Activated naive CD8-positive, alpha-beta T cell treated with anti-CD3 and anti-CD28 coated beads, Interleukin-2, amount 10 ng/mL, durations not matched to agents 7 days and 5 days (primary cell): ENCODE results near the gene PARVB. TPM values are rescaled to one million over a fixed set of nuclear protein-coding genes. Genes with fewer than 3 reads are reported as not detected.
"Not testable (repeated sequence)": the region's sequence is repeated elsewhere in the genome, so short reads cannot be mapped to it uniquely, and the experiment has no call there.

ENCODE experiments used
- ATAC-seq: fragments of 150-1000 bp; cut with Tn5 transposase; one replicate; pipeline ENCODE4 v1.10.0; 2021; ENCODE audit warnings: low read depth, moderate library complexity
- POLR2A ChIA-PET: fragments of 350-600 bp; sonication (Branson Sonifier 250); formaldehyde crosslinking; loops from one replicate; lab custom pipeline; 2021; ENCODE audit warnings: antibody characterized with exemption; lab: Charles Lee
- DNase-seq: peaks from one replicate; pipeline ENCODE4 v3.0.0; 2021
- H3K27ac Mint-ChIP-seq: one replicate; pipeline ENCODE4 v1.8.0; 2022; ENCODE audit warnings: mild to moderate bottlenecking, mixed read lengths
- H3K27me3 Mint-ChIP-seq: one replicate; pipeline ENCODE4 v1.8.0; 2022; ENCODE audit warnings: mild to moderate bottlenecking, moderate library complexity, mixed read lengths
- H3K36me3 Mint-ChIP-seq: one replicate; pipeline ENCODE4 v1.8.0; 2021; ENCODE audit warnings: mild to moderate bottlenecking, mixed read lengths
- H3K4me1 Mint-ChIP-seq: one replicate; pipeline ENCODE4 v1.8.0; 2021; ENCODE audit warnings: mixed read lengths
- H3K4me3 Mint-ChIP-seq: one replicate; pipeline ENCODE4 v1.8.0; 2022; ENCODE audit warnings: mild to moderate bottlenecking, moderate library complexity, mixed read lengths
- H3K9me3 Mint-ChIP-seq: one replicate; pipeline ENCODE4 v1.8.0; 2021; ENCODE audit warnings: mixed read lengths
- total RNA-seq, 2 experiments: library from RNA; stranded (reverse); gene quantifications; one replicate each; pipeline ENCODE4 v1.2.3, GENCODE V29; 2021

The PARVB gene
- total RNA-seq, 2 experiments from 2014 or later, result 39.6 to 40.7 TPM

- Mint-ChIP-seq H3K4me3 (no peak overlapping the region), H3K27ac (no peak overlapping the region), H3K27me3 (no peaks in the 10 kb centered on the region), H3K36me3 (peaks cover 12% of the 10 kb centered on the region), H3K9me3 (no peaks in the 10 kb centered on the region), H3K4me1 (no peaks in the 10 kb centered on the region)
- ATAC-seq (no peak), DNase-seq (no peak)
- POLR2A ChIA-PET, result no interaction called here
Measured at GRCh38 chr22:44002997-44003396, 21.1 kb upstream of the PARVB start.

- DNase-seq (no peak), ATAC-seq (no peak)
- no peaks in the 10 kb centered on the region for H3K27me3 Mint-ChIP-seq
- no peak overlapping the region for H3K27ac Mint-ChIP-seq
- H3K9me3 Mint-ChIP-seq, result no peaks in the 10 kb centered on the region
- peaks cover 6% of the 10 kb centered on the region for H3K36me3 Mint-ChIP-seq
- no peak overlapping the region for H3K4me3 Mint-ChIP-seq
- H3K4me1 Mint-ChIP-seq, result no peaks in the 10 kb centered on the region
- POLR2A ChIA-PET, result no interaction called here
Measured at GRCh38 chr22:44003405-44004103, 20.5 kb upstream of the PARVB start.

GRCh38 chr22:44004104-44004460, 20.0 kb upstream of the PARVB start:
- Mint-ChIP-seq H3K27me3 (no peaks in the 10 kb centered on the region), H3K36me3 (peaks cover 1% of the 10 kb centered on the region), H3K27ac (no peak overlapping the region), H3K9me3 (no peaks in the 10 kb centered on the region), H3K4me1 (no peaks in the 10 kb centered on the region), H3K4me3 (no peak overlapping the region)
- DNase-seq, result no peak
- POLR2A ChIA-PET, result no interaction called here
- no peak for ATAC-seq

- Mint-ChIP-seq H3K36me3 (no peaks in the 10 kb centered on the region), H3K4me3 (no peak overlapping the region), H3K27ac (no peak overlapping the region), H3K4me1 (no peaks in the 10 kb centered on the region), H3K27me3 (no peaks in the 10 kb centered on the region), H3K9me3 (no peaks in the 10 kb centered on the region)
- ATAC-seq (no peak), DNase-seq (no peak)
- POLR2A ChIA-PET, result interaction anchor here (0.7 kb wide), 1 partner anchor 152 kb away, joined by 4 read pairs; no protein-coding TSS in a partner anchor
Measured at GRCh38 chr22:44005524-44005923, 18.6 kb upstream of the PARVB start.

GRCh38 chr22:44012162-44012561, 11.9 kb upstream of the PARVB start:
- POLR2A ChIA-PET, result no interaction called here
- DNase-seq (no peak), ATAC-seq (no peak)
- no peak overlapping the region for H3K27ac Mint-ChIP-seq
- no peaks in the 10 kb centered on the region for H3K4me1 Mint-ChIP-seq
- H3K4me3 Mint-ChIP-seq, result no peak overlapping the region
- no peaks in the 10 kb centered on the region for H3K27me3 Mint-ChIP-seq
- H3K9me3 Mint-ChIP-seq, result no peaks in the 10 kb centered on the region
- no peaks in the 10 kb centered on the region for H3K36me3 Mint-ChIP-seq

GRCh38 chr22:44012591-44012990, 11.5 kb upstream of the PARVB start:
- DNase-seq (no peak), ATAC-seq (no peak)
- Mint-ChIP-seq H3K4me3 (no peak overlapping the region), H3K4me1 (no peaks in the 10 kb centered on the region), H3K27me3 (no peaks in the 10 kb centered on the region), H3K36me3 (no peaks in the 10 kb centered on the region), H3K27ac (no peak overlapping the region), H3K9me3 (no peaks in the 10 kb centered on the region)
- POLR2A ChIA-PET, result no interaction called here

GRCh38 chr22:44014241-44014640, 9.9 kb upstream of the PARVB start:
- Mint-ChIP-seq H3K9me3 (no peaks in the 10 kb centered on the region), H3K4me1 (peaks cover 2% of the 10 kb centered on the region), H3K4me3 (no peak overlapping the region), H3K27ac (no peak overlapping the region), H3K36me3 (no peaks in the 10 kb centered on the region), H3K27me3 (no peaks in the 10 kb centered on the region)
- ATAC-seq, result no peak
- no peak for DNase-seq
- POLR2A ChIA-PET, result interaction anchor here (1.3 kb wide), 1 partner anchor 13 kb away, joined by 3 read pairs; no protein-coding TSS in a partner anchor

GRCh38 chr22:44016586-44016985, 7.5 kb upstream of the PARVB start:
- H3K4me3 Mint-ChIP-seq, DNase-seq, H3K36me3 Mint-ChIP-seq, H3K27ac Mint-ChIP-seq, H3K4me1 Mint-ChIP-seq, ATAC-seq, POLR2A ChIA-PET, H3K27me3 Mint-ChIP-seq, H3K9me3 Mint-ChIP-seq: not testable (repeated sequence)

- Mint-ChIP-seq H3K36me3 (no peaks in the 10 kb centered on the region), H3K4me1 (peaks cover 9% of the 10 kb centered on the region), H3K4me3 (no peak overlapping the region), H3K27me3 (no peaks in the 10 kb centered on the region), H3K9me3 (no peaks in the 10 kb centered on the region), H3K27ac (peak overlapping the region; percentile 48)
- no peak for DNase-seq
- ATAC-seq, result no peak
- POLR2A ChIA-PET, result no interaction called here
Measured at GRCh38 chr22:44018594-44018993, 5.5 kb upstream of the PARVB start.

GRCh38 chr22:44019416-44019815, 4.7 kb upstream of the PARVB start:
- H3K27me3 Mint-ChIP-seq, result no peaks in the 10 kb centered on the region
- ATAC-seq, result no peak
- no peaks in the 10 kb centered on the region for H3K36me3 Mint-ChIP-seq
- POLR2A ChIA-PET, result no interaction called here
- H3K4me1 Mint-ChIP-seq, result peaks cover 11% of the 10 kb centered on the region
- H3K9me3 Mint-ChIP-seq, result no peaks in the 10 kb centered on the region
- no peak overlapping the region for H3K4me3 Mint-ChIP-seq
- H3K27ac Mint-ChIP-seq, result no peak overlapping the region
- DNase-seq, result no peak

- H3K36me3 Mint-ChIP-seq, result no peaks in the 10 kb centered on the region
- ATAC-seq (no peak), DNase-seq (no peak)
- no peaks in the 10 kb centered on the region for H3K27me3 Mint-ChIP-seq
- H3K4me1 Mint-ChIP-seq, result peaks cover 11% of the 10 kb centered on the region
- H3K4me3 Mint-ChIP-seq, result no peak overlapping the region
- POLR2A ChIA-PET, result no interaction called here
- H3K27ac Mint-ChIP-seq, result no peak overlapping the region
- H3K9me3 Mint-ChIP-seq, result no peaks in the 10 kb centered on the region
Measured at GRCh38 chr22:44019846-44020245, 4.3 kb upstream of the PARVB start.

- peaks cover 18% of the 10 kb centered on the region for H3K4me1 Mint-ChIP-seq
- H3K36me3 Mint-ChIP-seq, result no peaks in the 10 kb centered on the region
- ATAC-seq, result no peak
- no peak overlapping the region for H3K4me3 Mint-ChIP-seq
- no peak overlapping the region for H3K27ac Mint-ChIP-seq
- POLR2A ChIA-PET, result no interaction called here
- H3K27me3 Mint-ChIP-seq, result no peaks in the 10 kb centered on the region
- H3K9me3 Mint-ChIP-seq, result no peaks in the 10 kb centered on the region
- DNase-seq, result no peak
Measured at GRCh38 chr22:44020981-44021380, 3.1 kb upstream of the PARVB start.

- POLR2A ChIA-PET, result interaction anchor here (1.0 to 2.8 kb wide), 3 partner anchors 8 to 158 kb away, joined by 3 to 14 read pairs (median 3); partner anchors contain the start of genes PARVG and SAMM50
- H3K9me3 Mint-ChIP-seq, result no peaks in the 10 kb centered on the region
Measured at GRCh38 chr22:44023404-44024287, 456 bp upstream of the PARVB start.

More at GRCh38 chr22:44023404-44024287, 456 bp upstream of the PARVB start:
- DNase-seq (peak; percentile 71), ATAC-seq (peak; percentile 48)
- H3K4me3 Mint-ChIP-seq, result peak overlapping the region; percentile 81
- peaks cover 27% of the 10 kb centered on the region for H3K4me1 Mint-ChIP-seq
- H3K36me3 Mint-ChIP-seq, result no peaks in the 10 kb centered on the region
- H3K27me3 Mint-ChIP-seq, result no peaks in the 10 kb centered on the region
- H3K27ac Mint-ChIP-seq, result peak overlapping the region; percentile 81
